ENCODE results near the gene GHRHR.

GHRHR gene

GRCh38 chr7:30968747-30969603 lies 5.2 kb downstream of the GHRHR start:
- no peak for DNase-seq (ENCODE audit: low spot score)

GRCh38 chr7:30969604-30969970 lies 5.8 kb downstream of the GHRHR start:
- DNase-seq (ENCODE audit: low spot score) = no peak

- DNase-seq (ENCODE audit: low spot score) = no peak
Measured at GRCh38 chr7:30970074-30970473, 6.3 kb downstream of the GHRHR start.

- DNase-seq (ENCODE audit: low spot score) = no peak
Measured at GRCh38 chr7:30970594-30971094, 6.9 kb downstream of the GHRHR start.

- no peak for DNase-seq (ENCODE audit: low spot score)
Measured at GRCh38 chr7:30971440-30971839, 7.7 kb downstream of the GHRHR start.

GRCh38 chr7:30971840-30972563 lies 8.2 kb downstream of the GHRHR start:
- no peak for DNase-seq (ENCODE audit: low spot score)

GRCh38 chr7:30973292-30973691 lies 9.5 kb downstream of the GHRHR start:
- DNase-seq (ENCODE audit: low spot score) = no peak

- no peak for DNase-seq (ENCODE audit: low spot score)
Measured at GRCh38 chr7:30973791-30974604, 10.2 kb downstream of the GHRHR start.

GRCh38 chr7:30974605-30975255 lies 11.0 kb downstream of the GHRHR start:
- DNase-seq (ENCODE audit: low spot score) = peak; percentile 62

GRCh38 chr7:30975256-30975899 lies 11.6 kb downstream of the GHRHR start:
- DNase-seq (ENCODE audit: low spot score) = no peak

GRCh38 chr7:30976381-30976780 lies 12.6 kb downstream of the GHRHR start:
- DNase-seq (ENCODE audit: low spot score) = no peak

GRCh38 chr7:30977222-30977621 lies 13.5 kb downstream of the GHRHR start:
- DNase-seq (ENCODE audit: low spot score) = no peak

- peak; percentile 21 for DNase-seq (ENCODE audit: low spot score)
Measured at GRCh38 chr7:30977896-30978564, 14.3 kb downstream of the GHRHR start.

- no peak for DNase-seq (ENCODE audit: low spot score)
Measured at GRCh38 chr7:30979027-30979426, 15.3 kb downstream of the GHRHR start.

- DNase-seq (ENCODE audit: low spot score) = no peak
Measured at GRCh38 chr7:30980194-30980593, 16.4 kb downstream of the GHRHR start.

GRCh38 chr7:30980751-30981150 lies 17.0 kb downstream of the GHRHR start:
- DNase-seq (ENCODE audit: low spot score) = no peak

GRCh38 chr7:30983042-30983913 lies 19.5 kb downstream of the GHRHR start:
- peak; percentile 77 for DNase-seq (ENCODE audit: low spot score)

GRCh38 chr7:30983914-30984247 lies 20.1 kb downstream of the GHRHR start:
- DNase-seq (ENCODE audit: low spot score) = no peak

GRCh38 chr7:30984359-30985107 lies 20.8 kb downstream of the GHRHR start:
- no peak for DNase-seq (ENCODE audit: low spot score)
